ENCODE measurements around the gene SMIM15.

Gene SMIM15

DNA sequence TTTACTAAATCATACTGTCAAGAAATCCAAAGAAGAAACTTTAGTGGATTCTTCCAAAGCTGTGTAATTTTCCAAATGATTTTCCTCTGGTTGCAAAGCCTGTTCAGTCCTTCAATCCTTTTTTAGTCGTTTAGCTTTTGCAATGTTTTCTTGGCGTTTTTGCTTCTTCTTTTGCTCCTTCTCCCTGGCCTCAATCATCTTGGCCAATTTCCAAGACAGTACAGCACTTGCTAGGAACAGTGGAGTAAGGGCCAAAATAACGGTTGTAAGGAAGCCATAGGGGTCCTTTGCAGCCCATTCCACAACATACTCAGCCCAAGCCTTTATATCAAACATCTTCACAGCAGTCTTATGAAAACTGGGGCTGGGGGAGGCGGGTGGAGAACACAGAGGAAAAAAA lies 2.4 kb downstream of the SMIM15 start:
- DNase-seq (ENCODE audit: low spot score), result no peak

GRCh38 chr5:61159070-61159469 lies 3.2 kb downstream of the SMIM15 start:
- no peak for DNase-seq (ENCODE audit: low spot score)

- DNase-seq (ENCODE audit: low spot score), result no peak
Measured at GRCh38 chr5:61151893-61152292, 10.4 kb downstream of the SMIM15 start.

GRCh38 chr5:61148515-61148914 lies 13.8 kb downstream of the SMIM15 start:
- no peak for DNase-seq (ENCODE audit: low spot score)

- no peak for DNase-seq (ENCODE audit: low spot score)
Measured at GRCh38 chr5:61142811-61143210, 19.5 kb downstream of the SMIM15 start.

DNA sequence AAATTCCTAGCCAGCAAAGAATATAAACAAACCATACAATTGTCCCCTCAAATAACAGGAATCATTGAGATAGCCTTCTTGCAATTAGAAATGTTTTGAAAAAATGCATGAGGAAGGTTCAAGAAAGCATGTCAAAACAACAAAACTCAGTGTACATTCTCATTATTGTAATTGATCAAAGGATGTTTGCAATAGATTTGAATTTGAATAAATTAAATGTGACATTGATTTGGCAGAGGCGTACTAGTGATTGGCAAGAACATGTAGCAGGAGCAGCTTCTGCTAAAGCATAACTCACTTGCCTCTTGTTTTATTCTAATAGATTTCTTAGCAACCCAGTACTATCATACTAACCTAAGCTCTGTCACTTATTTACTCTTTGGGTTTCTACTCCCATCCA lies 19.9 kb downstream of the SMIM15 start:
- DNase-seq (ENCODE audit: low spot score), result no peak

- no peak for DNase-seq (ENCODE audit: low spot score)
Measured at GRCh38 chr5:61141801-61142200, 20.5 kb downstream of the SMIM15 start.

GRCh38 chr5:61139931-61140330 lies 22.3 kb downstream of the SMIM15 start:
- no peak for DNase-seq (ENCODE audit: low spot score)

GRCh38 chr5:61139094-61139873 lies 23.0 kb downstream of the SMIM15 start:
- DNase-seq (ENCODE audit: low spot score), result no peak

DNA sequence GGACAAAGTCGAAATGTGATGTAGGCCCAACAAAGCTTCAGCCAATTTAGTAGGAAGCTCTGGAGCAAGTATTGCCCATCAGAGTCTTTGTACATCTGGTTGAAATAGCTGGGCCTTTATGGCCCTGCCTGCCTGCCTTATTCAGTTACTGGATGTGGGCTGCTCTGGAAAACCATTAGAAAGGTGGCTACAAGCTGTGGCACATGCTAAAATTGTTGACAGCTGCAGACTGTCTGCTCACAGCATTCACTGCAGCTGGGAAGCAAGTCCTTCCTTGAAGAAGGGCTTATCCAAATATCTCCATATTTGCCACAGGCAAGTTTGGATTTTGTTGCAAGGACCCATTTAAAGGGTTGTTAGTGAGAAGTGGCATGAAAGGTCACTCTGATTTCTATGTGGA lies 24.4 kb downstream of the SMIM15 start:
- no peak for DNase-seq (ENCODE audit: low spot score)

- no peak for DNase-seq (ENCODE audit: low spot score)
Measured at GRCh38 chr5:61132559-61132958, 29.7 kb downstream of the SMIM15 start.

DNA sequence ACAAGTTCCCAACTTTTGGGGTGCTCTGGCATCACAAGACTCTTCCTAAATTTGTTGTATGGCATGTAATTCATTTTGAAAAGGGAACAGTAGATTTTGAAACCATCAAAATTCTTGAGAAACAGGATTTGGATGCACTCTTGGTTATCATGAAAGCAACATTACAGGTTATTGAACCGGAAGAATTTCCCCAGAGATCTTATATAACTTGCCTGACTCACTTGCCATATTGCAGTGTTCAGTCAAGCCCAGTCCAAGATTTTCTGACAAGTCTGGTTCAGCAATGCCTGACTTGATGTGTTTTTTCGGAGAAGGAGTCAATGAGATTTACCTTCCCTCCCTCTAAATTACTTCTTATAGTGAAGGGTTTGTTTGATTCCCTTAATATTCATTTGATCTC lies 32.0 kb downstream of the SMIM15 start:
- no peak for DNase-seq (ENCODE audit: low spot score)

DNA sequence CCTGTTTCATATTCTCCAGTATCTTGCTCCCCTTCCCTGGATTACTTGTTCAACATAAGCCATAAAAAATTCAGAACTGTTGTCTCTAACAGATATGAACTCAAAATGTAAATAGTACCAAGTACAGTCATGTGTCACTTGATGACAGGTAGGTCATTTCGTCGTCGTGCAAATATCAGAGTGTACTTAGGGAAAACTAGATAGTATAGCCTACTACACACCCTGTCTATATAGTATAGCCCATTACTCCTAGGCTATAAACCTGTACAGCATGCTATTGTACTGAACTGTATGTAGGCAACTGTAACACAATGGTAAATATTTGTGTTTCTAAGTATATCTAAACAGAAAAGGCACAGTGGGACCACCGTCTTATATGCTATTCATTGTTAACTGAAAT lies 39.1 kb downstream of the SMIM15 start:
- DNase-seq (ENCODE audit: low spot score), result no peak

GRCh38 chr5:61120534-61120933 lies 41.7 kb downstream of the SMIM15 start:
- no peak for DNase-seq (ENCODE audit: low spot score)

GRCh38 chr5:61119066-61119465 lies 43.2 kb downstream of the SMIM15 start:
- no peak for DNase-seq (ENCODE audit: low spot score)

- no peak for DNase-seq (ENCODE audit: low spot score)
Measured at GRCh38 chr5:61115968-61116367, 46.3 kb downstream of the SMIM15 start.

DNA sequence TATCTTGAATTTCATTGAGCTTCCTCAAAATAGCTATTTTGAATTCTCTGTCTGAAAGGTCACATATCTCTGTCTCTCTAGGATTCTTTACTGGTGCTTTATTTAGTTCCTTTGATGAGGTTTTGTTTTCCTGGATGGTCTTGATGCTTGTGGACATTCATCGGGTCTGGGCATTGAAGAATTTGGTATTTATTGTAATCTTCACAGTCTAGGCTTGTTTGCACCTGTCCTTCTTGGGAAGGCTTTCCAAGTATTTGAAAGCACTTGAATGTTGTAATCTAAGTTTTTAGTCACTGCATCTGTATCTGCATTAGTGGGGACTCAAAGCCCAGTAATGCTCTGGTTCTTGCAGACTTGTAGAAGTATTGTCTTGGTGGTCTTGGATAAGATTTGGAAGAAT lies 47.8 kb downstream of the SMIM15 start:
- no peak for DNase-seq (ENCODE audit: low spot score)
